Smooth muscle cell (in vitro differentiated cells): ENCODE results near the gene PARM1. TPM values are rescaled to one million over a fixed set of nuclear protein-coding genes. Genes with fewer than 3 reads are reported as not detected.

ENCODE experiments used
- DNase-seq: peaks from one replicate; lab custom pipeline; 2025; ENCODE audit not compliant: unreplicated experiment; lab: John Stamatoyannopoulos, UW
- H2AFZ ChIP-seq: fragments of 200-600 bp; sonication (generic); 2 replicates; pipeline ENCODE4 v1.6.0; 2016; ENCODE audit warnings: antibody characterized with exemption, low read depth, mild to moderate bottlenecking
- H3F3A ChIP-seq: fragments of 200-600 bp; sonication (generic); 2 replicates; pipeline ENCODE4 v1.6.0; 2017; ENCODE audit warnings: antibody characterized with exemption, low read depth
- H3K27ac ChIP-seq: fragments of 200-600 bp; sonication (generic); 2 replicates; pipeline ENCODE4 v1.5.1; 2016; ENCODE audit warnings: low read depth, mild to moderate bottlenecking
- H3K27me3 ChIP-seq: fragments of 200-600 bp; sonication (generic); 2 replicates; pipeline ENCODE4 v1.6.1; 2016; ENCODE audit warnings: low read depth, mild to moderate bottlenecking
- H3K36me3 ChIP-seq: fragments of 200-600 bp; sonication (generic); 2 replicates; pipeline ENCODE4 v1.5.1; 2016; ENCODE audit warnings: low read depth
- H3K4me1 ChIP-seq: fragments of 200-600 bp; sonication (generic); 2 replicates; pipeline ENCODE4 v1.5.1; 2016; ENCODE audit warnings: low read depth
- H3K4me2 ChIP-seq: fragments of 200-600 bp; sonication (generic); 2 replicates; pipeline ENCODE4 v1.6.0; 2016; ENCODE audit warnings: mild to moderate bottlenecking
- H3K4me3 ChIP-seq: fragments of 200-600 bp; sonication (generic); 2 replicates; pipeline ENCODE4 v1.5.1; 2016; ENCODE audit warnings: mild to moderate bottlenecking
- H3K79me2 ChIP-seq: fragments of 200-600 bp; sonication (generic); 2 replicates; pipeline ENCODE4 v1.6.0; 2016; ENCODE audit warnings: low read depth, mild to moderate bottlenecking
- H3K9ac ChIP-seq: fragments of 200-600 bp; sonication (generic); 2 replicates; pipeline ENCODE4 v1.6.0; 2016; ENCODE audit warnings: low read depth
- H3K9me3 ChIP-seq: fragments of 200-600 bp; sonication (generic); replicated peaks from 2 replicates; pipeline ENCODE4 v1.5.1; 2016; ENCODE audit warnings: low read depth
- H4K20me1 ChIP-seq: fragments of 200-600 bp; sonication (generic); 2 replicates; pipeline ENCODE4 v1.6.0; 2016; ENCODE audit warnings: low read depth
- WGBS: methylation state at CpG from one replicate; pipeline ENCODE4 v1.1.7; 2016; ENCODE audit warnings: low lambda C conversion rate; 5-methylcytosine and 5-hydroxymethylcytosine counted together
- polyA plus RNA-seq: library from polyadenylated mRNA; unstranded; fragments of >200 nt; fragmentation: Nextera tagmentation; extraction: Ambion mirVana; gene quantifications from 2 replicates; pipeline ENCODE4 v1.2.1, GENCODE V29; 2016
- total RNA-seq: library from RNA; depleted of rRNA; stranded (reverse); fragments of >200 nt; gene quantifications from 2 replicates; pipeline ENCODE4 v1.2.3, GENCODE V29; 2014
- TF ChIP-seq, protein P1 (sequence below): fragments of 200-600 bp; sonication (generic); IDR thresholded peaks from 2 replicates; pipeline ENCODE4 v1.5.1; 2017; ENCODE audit warnings: borderline replicate concordance, mild to moderate bottlenecking, antibody characterized with exemption; ENCODE audit not compliant: insufficient read depth, poor library complexity, severe bottlenecking

The PARM1 gene
- total and polyA plus RNA-seq, 2 experiments from 2014 or later = 38.5 to 46.4 TPM

GRCh38 chr4:74975082-74975481, 42.2 kb downstream of the PARM1 start:
- H3K4me3 ChIP-seq = no peak overlapping the region
- H3K79me2 ChIP-seq = no peaks in the 10 kb centered on the region
- WGBS = 93% methylated on average over 2 of the region's 2 CpGs
- no peaks in the 10 kb centered on the region for H3K9me3 ChIP-seq
- H3K27me3 ChIP-seq = no peaks in the 10 kb centered on the region
- no peak for DNase-seq
- no peaks in the 10 kb centered on the region for H3K4me1 ChIP-seq
- TF ChIP-seq, protein P1, sequence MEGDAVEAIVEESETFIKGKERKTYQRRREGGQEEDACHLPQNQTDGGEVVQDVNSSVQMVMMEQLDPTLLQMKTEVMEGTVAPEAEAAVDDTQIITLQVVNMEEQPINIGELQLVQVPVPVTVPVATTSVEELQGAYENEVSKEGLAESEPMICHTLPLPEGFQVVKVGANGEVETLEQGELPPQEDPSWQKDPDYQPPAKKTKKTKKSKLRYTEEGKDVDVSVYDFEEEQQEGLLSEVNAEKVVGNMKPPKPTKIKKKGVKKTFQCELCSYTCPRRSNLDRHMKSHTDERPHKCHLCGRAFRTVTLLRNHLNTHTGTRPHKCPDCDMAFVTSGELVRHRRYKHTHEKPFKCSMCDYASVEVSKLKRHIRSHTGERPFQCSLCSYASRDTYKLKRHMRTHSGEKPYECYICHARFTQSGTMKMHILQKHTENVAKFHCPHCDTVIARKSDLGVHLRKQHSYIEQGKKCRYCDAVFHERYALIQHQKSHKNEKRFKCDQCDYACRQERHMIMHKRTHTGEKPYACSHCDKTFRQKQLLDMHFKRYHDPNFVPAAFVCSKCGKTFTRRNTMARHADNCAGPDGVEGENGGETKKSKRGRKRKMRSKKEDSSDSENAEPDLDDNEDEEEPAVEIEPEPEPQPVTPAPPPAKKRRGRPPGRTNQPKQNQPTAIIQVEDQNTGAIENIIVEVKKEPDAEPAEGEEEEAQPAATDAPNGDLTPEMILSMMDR = no peak
- H3K9ac ChIP-seq = no peak overlapping the region
- H4K20me1 ChIP-seq = no peaks in the 10 kb centered on the region
- no peaks in the 10 kb centered on the region for H3F3A ChIP-seq
- no peak overlapping the region for H3K4me2 ChIP-seq
- H2AFZ ChIP-seq = no peak overlapping the region
- H3K27ac ChIP-seq = no peak overlapping the region
- H3K36me3 ChIP-seq = no peaks in the 10 kb centered on the region

DNA sequence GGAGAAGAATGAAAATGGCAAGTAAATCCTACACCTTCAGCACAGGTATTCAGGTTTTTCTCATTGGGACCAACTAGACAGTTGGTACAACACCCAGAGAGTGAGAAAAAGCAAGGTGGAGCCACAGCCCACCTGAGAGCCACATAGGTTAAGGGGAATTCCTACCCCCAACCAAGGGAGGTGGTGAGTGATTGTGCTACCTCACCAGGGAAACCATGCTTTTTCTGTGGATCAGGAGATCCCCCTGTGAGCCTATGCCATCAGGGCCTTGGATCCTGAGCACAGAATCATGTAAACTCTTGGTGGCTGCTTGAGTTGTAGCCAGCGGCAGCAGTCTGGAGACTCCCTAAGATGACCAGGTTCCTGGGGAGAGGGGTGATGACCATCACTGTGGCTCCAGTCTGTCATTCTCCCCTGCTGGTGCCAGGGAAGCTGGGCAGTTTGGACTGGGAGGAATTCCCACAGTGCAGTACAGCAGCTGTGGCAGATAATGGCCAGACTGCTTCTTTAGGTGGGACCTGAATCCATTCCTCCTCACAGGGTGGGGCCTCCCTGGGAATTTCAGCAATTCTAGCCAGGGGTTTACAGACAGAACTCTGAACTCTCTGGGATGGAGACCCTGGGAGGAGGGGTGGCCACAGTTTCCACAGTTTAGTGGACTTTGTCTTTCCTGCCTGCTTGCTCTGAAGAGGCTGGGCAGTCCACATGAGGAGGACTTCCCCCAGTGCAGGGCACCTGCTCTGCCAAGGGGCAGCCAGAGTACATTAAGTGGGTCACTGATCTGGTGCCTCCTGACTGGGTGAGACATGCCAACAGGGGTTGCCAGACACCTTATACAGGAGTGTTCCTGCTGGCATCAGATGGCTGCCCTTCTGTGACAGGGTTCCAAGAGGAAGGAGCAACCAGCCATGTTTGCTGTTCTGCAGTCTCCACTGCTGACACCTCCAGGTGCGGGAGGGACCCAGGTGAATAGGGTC, 43.2 kb downstream of the PARM1 start:
- TF ChIP-seq, protein P1 = no peak
- H3K27me3 ChIP-seq = no peaks in the 10 kb centered on the region
- H3K4me1 ChIP-seq = no peaks in the 10 kb centered on the region
- H3K4me2 ChIP-seq = no peak overlapping the region
- no peaks in the 10 kb centered on the region for H3K9me3 ChIP-seq
- no peak for DNase-seq
- no peaks in the 10 kb centered on the region for H3K36me3 ChIP-seq
- H3K79me2 ChIP-seq = no peaks in the 10 kb centered on the region
- H2AFZ ChIP-seq = no peak overlapping the region
- 94% methylated on average over 2 of the region's 2 CpGs for whole genome bisulfite sequencing
- no peaks in the 10 kb centered on the region for H4K20me1 ChIP-seq
- no peak overlapping the region for H3K27ac ChIP-seq
- H3F3A ChIP-seq = no peaks in the 10 kb centered on the region
- no peak overlapping the region for H3K4me3 ChIP-seq
- no peak overlapping the region for H3K9ac ChIP-seq

- H3K4me1 ChIP-seq = no peaks in the 10 kb centered on the region
- TF ChIP-seq, protein P1 = no peak
- H3K27me3 ChIP-seq = no peaks in the 10 kb centered on the region
- no peak overlapping the region for H3K27ac ChIP-seq
- H3F3A ChIP-seq = no peaks in the 10 kb centered on the region
- no peaks in the 10 kb centered on the region for H4K20me1 ChIP-seq
- WGBS = 90% methylated on average over 1 of the region's 1 CpG
- no peak overlapping the region for H3K9ac ChIP-seq
- H3K4me3 ChIP-seq = no peak overlapping the region
- DNase-seq = no peak
- no peaks in the 10 kb centered on the region for H3K9me3 ChIP-seq
- no peak overlapping the region for H2AFZ ChIP-seq
- no peaks in the 10 kb centered on the region for H3K36me3 ChIP-seq
- H3K79me2 ChIP-seq = no peaks in the 10 kb centered on the region
- H3K4me2 ChIP-seq = no peak overlapping the region
Measured at GRCh38 chr4:74982546-74983252, 49.8 kb downstream of the PARM1 start.
